Endodermal cell (in vitro differentiated cells): ENCODE measurements around the gene HELZ2. TPM values are rescaled to one million over a fixed set of nuclear protein-coding genes. Genes with fewer than 3 reads are reported as not detected.
A peak's percentile ranks its signal among the peaks of the same experiment; 100 is the strongest.

Experiments used
- DNase-seq: peaks from one replicate; pipeline ENCODE4 v3.0.0-alpha.2; 2017
- H3K27ac ChIP-seq: 2 replicates; pipeline ENCODE4 v1.5.1; 2013; ENCODE audit warnings: mild to moderate bottlenecking, low read depth, low read length, moderate library complexity
- H3K27me3 ChIP-seq: 2 replicates; pipeline ENCODE4 v1.6.1; 2013; ENCODE audit warnings: mild to moderate bottlenecking, low read length, moderate library complexity; ENCODE audit not compliant: insufficient read depth, control insufficient read depth, poor library complexity, severe bottlenecking
- H3K36me3 ChIP-seq: 2 replicates; pipeline ENCODE4 v1.7.0; 2013; ENCODE audit warnings: mild to moderate bottlenecking, low read length, moderate library complexity; ENCODE audit not compliant: control insufficient read depth, insufficient read depth
- H3K4me1 ChIP-seq: one replicate; pipeline ENCODE4 v1.7.0; 2013; ENCODE audit warnings: low read length; ENCODE audit not compliant: control insufficient read depth, insufficient read depth
- H3K4me3 ChIP-seq: 2 replicates; pipeline ENCODE4 v1.5.1; 2013; ENCODE audit warnings: mild to moderate bottlenecking, low read length, moderate library complexity
- H3K9ac ChIP-seq: 2 replicates; pipeline ENCODE4 v1.6.1; 2013; ENCODE audit warnings: mild to moderate bottlenecking, low read length, moderate library complexity; ENCODE audit not compliant: poor library complexity, severe bottlenecking; ENCODE audit errors: extremely low read depth
- H3K9me3 ChIP-seq: 2 replicates; pipeline ENCODE4 v1.6.1; 2013; ENCODE audit warnings: mild to moderate bottlenecking, low read length, moderate library complexity; ENCODE audit not compliant: control insufficient read depth
- H3K27ac Mint-ChIP-seq: 2 replicates; pipeline ENCODE4 v1.8.0; 2020; ENCODE audit warnings: mixed read lengths
- H3K27me3 Mint-ChIP-seq: 2 replicates; pipeline ENCODE4 v1.8.0; 2021; ENCODE audit warnings: mild to moderate bottlenecking, mixed read lengths; ENCODE audit not compliant: insufficient read depth
- H3K36me3 Mint-ChIP-seq: 2 replicates; pipeline ENCODE4 v1.8.0; 2020; ENCODE audit warnings: low read depth, mixed read lengths
- H3K4me1 Mint-ChIP-seq: 2 replicates; pipeline ENCODE4 v1.8.0; 2020; ENCODE audit warnings: mixed read lengths
- H3K4me3 Mint-ChIP-seq: 2 replicates; pipeline ENCODE4 v1.8.0; 2020; ENCODE audit warnings: mild to moderate bottlenecking, moderate library complexity, mixed read lengths
- H3K9me3 Mint-ChIP-seq: 2 replicates; pipeline ENCODE4 v1.8.0; 2020; ENCODE audit warnings: mild to moderate bottlenecking, mixed read lengths
- CTCF ChIP-seq: fragments of 200-600 bp; sonication (generic); conservative IDR thresholded peaks from 2 replicates; pipeline ENCODE4 v1.5.0; 2021; ENCODE audit warnings: antibody characterized with exemption, mild to moderate bottlenecking
- WGBS, 2 experiments: methylation state at CpG; one replicate each; pipeline versions ENCODE4 v1.1.5 to v1.1.7; 2013; ENCODE audit warnings: missing lambda C conversion rate in 2 of 2, mixed read lengths in 1 of 2; ENCODE audit not compliant: insufficient coverage in 1 of 2, insufficient read length in 1 of 2; 5-methylcytosine and 5-hydroxymethylcytosine counted together
- total RNA-seq, 2 donors: library from RNA; stranded (reverse); fragmentation: NEBNext Ultra II Directional in 1 of 2; extraction: Animal tissue kit (Norgen Biotek cat#: 25700) in 1 of 2; gene quantifications; 2 replicates in 1 of 2; 3 replicates in 1 of 2; pipeline ENCODE4 v1.2.1, GENCODE V29; 2021

HELZ2 gene
- total RNA-seq, 2 donors from 2014 or later: 34.5 to 37.0 TPM

- H3K4me3 Mint-ChIP-seq: no peak overlapping the region
- no peaks in the 10 kb centered on the region for H3K4me1 Mint-ChIP-seq
- H3K9me3 Mint-ChIP-seq: no peaks in the 10 kb centered on the region
- Histone ChIP-seq H3K4me1 (no peaks in the 10 kb centered on the region), H3K27ac (no peak overlapping the region), H3K27me3 (no peaks in the 10 kb centered on the region), H3K4me3 (no peak overlapping the region), H3K9ac (no peak overlapping the region), H3K36me3 (no peaks in the 10 kb centered on the region), H3K9me3 (no peaks in the 10 kb centered on the region)
- no peak for DNase-seq
- no peak for TF ChIP-seq CTCF
- H3K27me3 Mint-ChIP-seq: no peaks in the 10 kb centered on the region
- H3K27ac Mint-ChIP-seq: no peak overlapping the region
- WGBS, 2 experiments: 91 to 93% methylated on average over 12 of the region's 12 CpGs
- H3K36me3 Mint-ChIP-seq: no peaks in the 10 kb centered on the region
Measured at GRCh38 chr20:63539092-63539430, 35.0 kb downstream of the HELZ2 start.

DNA sequence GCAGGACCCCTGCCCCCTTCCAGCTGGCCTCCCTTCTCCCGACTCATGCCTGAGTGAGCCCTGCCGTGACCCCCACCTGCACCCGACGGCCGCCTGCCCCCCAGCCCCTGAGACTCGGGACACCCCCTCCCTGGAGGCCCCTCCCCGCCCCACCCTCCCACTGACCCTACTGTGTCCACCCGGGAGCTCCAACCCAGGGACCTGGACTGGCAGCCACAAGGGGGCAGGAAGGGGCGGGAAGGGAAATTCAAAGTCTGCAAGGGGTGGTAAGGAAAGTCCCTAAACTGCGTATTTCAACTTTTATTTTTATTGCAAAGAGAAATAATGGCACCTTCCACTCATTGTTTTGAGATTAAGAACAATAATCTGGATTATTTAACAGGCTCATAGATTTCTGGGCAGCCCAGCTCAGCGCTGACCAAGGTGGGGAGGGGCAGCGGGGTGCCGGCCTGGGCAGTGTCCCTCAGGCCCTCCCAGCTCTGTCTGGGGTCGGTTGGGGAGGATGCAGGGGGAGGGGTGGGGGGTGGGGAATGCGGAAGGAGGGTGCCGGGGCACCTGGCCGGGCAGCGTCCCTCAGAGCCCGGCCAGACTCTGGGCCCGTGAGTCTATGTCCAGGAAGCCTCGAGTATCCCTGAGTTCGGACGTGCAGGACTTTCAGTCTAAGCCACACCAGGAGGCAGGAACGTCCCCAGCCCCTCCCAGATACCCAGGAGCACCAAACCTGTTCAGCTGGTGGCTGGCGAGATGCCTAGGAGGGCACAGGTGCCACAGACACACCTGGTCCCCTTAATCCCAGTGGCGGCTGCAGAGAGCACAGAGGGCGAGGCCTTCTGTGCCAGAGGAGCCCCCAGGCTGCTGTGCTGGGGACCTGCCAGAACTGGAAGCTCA, 35.6 kb downstream of the HELZ2 start:
- TF ChIP-seq CTCF: peak; percentile 49
- H3K4me3 Mint-ChIP-seq: peak overlapping the region; percentile 41
- H3K9me3 Mint-ChIP-seq: no peaks in the 10 kb centered on the region
- no peak overlapping the region for H3K27ac Mint-ChIP-seq
- H3K4me1 ChIP-seq: no peaks in the 10 kb centered on the region
- WGBS, 2 experiments: 68 to 87% methylated on average over 10 to 23 of the region's 27 CpGs
- no peaks in the 10 kb centered on the region for H3K36me3 Mint-ChIP-seq
- no peaks in the 10 kb centered on the region for H3K36me3 ChIP-seq
- H3K27me3 Mint-ChIP-seq: no peaks in the 10 kb centered on the region
- H3K9me3 ChIP-seq: no peaks in the 10 kb centered on the region
- H3K4me1 Mint-ChIP-seq: no peaks in the 10 kb centered on the region
- no peak overlapping the region for H3K9ac ChIP-seq
- no peak overlapping the region for H3K27ac ChIP-seq
- no peak overlapping the region for H3K4me3 ChIP-seq
- DNase-seq: no peak
- no peaks in the 10 kb centered on the region for H3K27me3 ChIP-seq

DNA sequence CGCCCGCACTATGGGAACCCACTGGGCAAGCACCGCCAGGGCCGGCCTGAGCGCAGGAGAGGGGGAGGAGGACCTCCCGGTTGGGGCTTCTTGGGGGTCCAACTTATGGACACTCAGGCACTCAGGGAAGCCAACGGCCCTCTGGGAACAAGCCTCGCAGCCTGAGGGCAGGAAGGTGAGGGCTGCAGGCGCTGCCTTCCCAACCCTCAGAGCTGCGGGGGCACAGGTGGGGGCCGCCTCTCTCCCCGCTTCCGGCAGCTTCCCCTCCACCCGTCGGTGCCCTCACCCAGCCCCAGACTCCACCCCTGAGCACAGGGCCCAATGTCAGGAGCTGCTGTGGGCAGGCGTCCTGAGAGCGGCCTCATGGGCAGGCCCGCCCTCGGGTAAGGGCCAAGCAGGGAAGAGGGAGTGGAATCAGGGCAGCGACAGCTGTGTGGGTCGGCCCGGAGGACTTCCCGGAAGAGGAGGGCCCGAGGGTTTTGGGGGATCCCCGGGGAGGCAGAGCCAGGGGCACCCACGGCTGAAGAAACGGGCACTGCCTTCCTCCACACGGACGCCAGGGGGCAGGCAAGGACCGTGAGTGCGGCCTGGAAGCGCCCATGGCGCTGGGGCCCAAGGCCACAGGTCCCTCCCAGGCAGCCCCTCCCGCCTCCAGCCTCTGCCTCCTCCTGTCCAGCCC, 36.4 kb downstream of the HELZ2 start:
- 33 to 38% methylated on average over 20 to 34 of the region's 34 CpGs for WGBS, 2 experiments
- Mint-ChIP-seq H3K9me3 (no peaks in the 10 kb centered on the region), H3K36me3 (no peaks in the 10 kb centered on the region), H3K4me3 (peak overlapping the region; percentile 41), H3K4me1 (no peaks in the 10 kb centered on the region), H3K27me3 (no peaks in the 10 kb centered on the region), H3K27ac (no peak overlapping the region)
- Histone ChIP-seq H3K4me3 (no peak overlapping the region), H3K4me1 (no peaks in the 10 kb centered on the region), H3K27ac (no peak overlapping the region), H3K9me3 (no peaks in the 10 kb centered on the region), H3K9ac (no peak overlapping the region), H3K27me3 (no peaks in the 10 kb centered on the region), H3K36me3 (no peaks in the 10 kb centered on the region)
- peak; percentile 95 for DNase-seq
- TF ChIP-seq CTCF: peak; percentile 99
